Measurements from ENCODE around the gene AGPAT3. TPM values are rescaled to one million over a fixed set of nuclear protein-coding genes. Genes with fewer than 3 reads are reported as not detected.

Gene AGPAT3
- total RNA-seq, 2 donors from 2014 or later = 21.2 to 109 TPM

GRCh38 chr21:44003307-44003966, 138.4 kb downstream of the AGPAT3 start:
- no peak overlapping the region for H3K27ac Mint-ChIP-seq
- DNase-seq (ENCODE audit: low spot score in 2 of 2) = no peak
- ATAC-seq = no peak
- H3K36me3 Mint-ChIP-seq = no peaks in the 10 kb centered on the region
- no peaks in the 10 kb centered on the region for H3K9me3 Mint-ChIP-seq

- Mint-ChIP-seq H3K9me3 (no peaks in the 10 kb centered on the region), H3K36me3 (no peaks in the 10 kb centered on the region), H3K27ac (no peak overlapping the region)
- ATAC-seq = no peak
- no peak for DNase-seq (ENCODE audit: low spot score in 2 of 2)
Measured at GRCh38 chr21:44005071-44005470, 140.0 kb downstream of the AGPAT3 start.

GRCh38 chr21:44005593-44005992, 140.6 kb downstream of the AGPAT3 start:
- no peaks in the 10 kb centered on the region for H3K36me3 Mint-ChIP-seq
- no peaks in the 10 kb centered on the region for H3K9me3 Mint-ChIP-seq
- H3K27ac Mint-ChIP-seq = no peak overlapping the region
- no peak for ATAC-seq
- DNase-seq (ENCODE audit: low spot score in 2 of 2) = no peak

GRCh38 chr21:44006017-44006619, 141.1 kb downstream of the AGPAT3 start:
- no peak overlapping the region for H3K27ac Mint-ChIP-seq
- no peak for DNase-seq (ENCODE audit: low spot score in 2 of 2)

GRCh38 chr21:44006656-44007055, 141.6 kb downstream of the AGPAT3 start:
- H3K36me3 Mint-ChIP-seq = peaks cover 0 to 5% of the 10 kb centered on the region in 2 donors
- ATAC-seq = no peak
- no peak for DNase-seq (ENCODE audit: low spot score in 2 of 2)
- H3K27ac Mint-ChIP-seq = no peak overlapping the region
- no peaks in the 10 kb centered on the region for H3K9me3 Mint-ChIP-seq

More at GRCh38 chr21:44006017-44006619, 141.1 kb downstream of the AGPAT3 start:
- no peaks in the 10 kb centered on the region for H3K9me3 Mint-ChIP-seq
- peaks cover 0 to 1% of the 10 kb centered on the region in 2 donors for H3K36me3 Mint-ChIP-seq
- ATAC-seq = no peak

- Mint-ChIP-seq H3K9me3 (no peaks in the 10 kb centered on the region), H3K36me3 (peaks cover 17 to 21% of the 10 kb centered on the region in 2 donors), H3K27ac (no peak overlapping the region)
- no peak for DNase-seq (ENCODE audit: low spot score in 2 of 2)
- no peak for ATAC-seq
Measured at GRCh38 chr21:44010429-44010828, 145.4 kb downstream of the AGPAT3 start.

GRCh38 chr21:44011123-44011522, 146.1 kb downstream of the AGPAT3 start:
- Mint-ChIP-seq H3K9me3 (no peaks in the 10 kb centered on the region), H3K36me3 (peaks cover 17 to 21% of the 10 kb centered on the region in 2 donors), H3K27ac (peak overlapping the region; percentile 90 to 95)
- no peak for ATAC-seq
- DNase-seq (ENCODE audit: low spot score in 2 of 2) = no peak

GRCh38 chr21:44011579-44012473, 146.8 kb downstream of the AGPAT3 start, which contains the start of gene TRAPPC10:
TRAPPC10 (plus strand) TSS chr21:44012309; CDS start chr21:44012494, 185 bp downstream.
- Mint-ChIP-seq H3K36me3 (peaks cover 17 to 21% of the 10 kb centered on the region in 2 donors), H3K9me3 (no peaks in the 10 kb centered on the region), H3K27ac (peak within 1 kb of the TSS; percentile 90 to 95)
- ATAC-seq (peak; percentile 81 to 83), DNase-seq (ENCODE audit: low spot score in 2 of 2) (peak; percentile 84 to 88)

GRCh38 chr21:44012474-44013379, 147.7 kb downstream of the AGPAT3 start:
- Mint-ChIP-seq H3K9me3 (no peaks in the 10 kb centered on the region), H3K36me3 (peaks cover 20 to 21% of the 10 kb centered on the region in 2 donors), H3K27ac (peak overlapping the region; percentile 84 to 87)
- peak; percentile 77 to 88 for ATAC-seq
- peak; percentile 85 to 92 for DNase-seq (ENCODE audit: low spot score in 2 of 2)

GRCh38 chr21:44013380-44014088, 148.5 kb downstream of the AGPAT3 start:
- DNase-seq (ENCODE audit: low spot score in 2 of 2) = no peak
- peak; percentile 6 to 25 for ATAC-seq
- H3K36me3 Mint-ChIP-seq = peaks cover 21 to 24% of the 10 kb centered on the region in 2 donors
- H3K27ac Mint-ChIP-seq = peak overlapping the region; percentile 84 to 87
- H3K9me3 Mint-ChIP-seq = no peaks in the 10 kb centered on the region

- DNase-seq (ENCODE audit: low spot score in 2 of 2) (no peak), ATAC-seq (no peak)
- Mint-ChIP-seq H3K9me3 (no peaks in the 10 kb centered on the region), H3K36me3 (peaks cover 16 to 24% of the 10 kb centered on the region in 2 donors), H3K27ac (peak overlapping the region; percentile 23 to 62)
Measured at GRCh38 chr21:44017601-44018000, 152.6 kb downstream of the AGPAT3 start.

GRCh38 chr21:44018127-44018526, 153.1 kb downstream of the AGPAT3 start:
- DNase-seq (ENCODE audit: low spot score in 2 of 2) (no peak), ATAC-seq (no peak)
- Mint-ChIP-seq H3K9me3 (no peaks in the 10 kb centered on the region), H3K36me3 (peaks cover 14 to 24% of the 10 kb centered on the region in 2 donors), H3K27ac (peak overlapping the region; percentile 23 to 62)

GRCh38 chr21:44018813-44019567, 154.0 kb downstream of the AGPAT3 start:
- Mint-ChIP-seq H3K27ac (peak overlapping the region; percentile 41 to 96), H3K36me3 (peaks cover 6 to 15% of the 10 kb centered on the region in 2 donors), H3K9me3 (no peaks in the 10 kb centered on the region)
- peak; percentile 66 to 70 for ATAC-seq
- no peak for DNase-seq (ENCODE audit: low spot score in 2 of 2)

GRCh38 chr21:44019568-44019958, 154.5 kb downstream of the AGPAT3 start:
- no peak for ATAC-seq
- Mint-ChIP-seq H3K27ac (peak overlapping the region; percentile 41 to 96), H3K9me3 (no peaks in the 10 kb centered on the region), H3K36me3 (peaks cover 0 to 10% of the 10 kb centered on the region in 2 donors)
- DNase-seq (ENCODE audit: low spot score in 2 of 2) = no peak

GRCh38 chr21:44020551-44020950, 155.5 kb downstream of the AGPAT3 start:
- H3K36me3 Mint-ChIP-seq = peaks cover 0 to 6% of the 10 kb centered on the region in 2 donors
- ATAC-seq = no peak
- no peaks in the 10 kb centered on the region for H3K9me3 Mint-ChIP-seq
- peak overlapping the region in 1 of 2 donors; percentile 31 for H3K27ac Mint-ChIP-seq
- no peak for DNase-seq (ENCODE audit: low spot score in 2 of 2)
